H1 (cell line): ENCODE results near the gene ADAMTSL2. TPM values are rescaled to one million over a fixed set of nuclear protein-coding genes. Genes with fewer than 3 reads are reported as not detected.

ENCODE experiments used
- EP300 ChIP-seq, 2 experiments: IDR thresholded peaks; 1 replicate in 1 of 2; 2 replicates in 1 of 2; pipeline ENCODE4 v1.6.1; 2011 to 2012; ENCODE audit warnings: low read depth in 2 of 2, low read length in 2 of 2, mild to moderate bottlenecking in 2 of 2, borderline replicate concordance in 1 of 2, inconsistent platforms in 1 of 2, moderate library complexity in 1 of 2
- SRF ChIP-seq: IDR thresholded peaks from 2 replicates; pipeline ENCODE4 v1.6.1; 2011; ENCODE audit warnings: mild to moderate bottlenecking, low read depth, low read length, moderate library complexity
- polyA plus RNA-seq, 7 experiments: library from polyadenylated mRNA; depleted of rRNA in 3 of 7; stranded (reverse) in 5 of 7; unstranded in 2 of 7; fragments of >200 nt in 5 of 7; fragments of 200-250 nt in 2 of 7; gene quantifications; 1 replicate in 5 of 7; 2 replicates in 1 of 7; 4 replicates in 1 of 7; pipeline versions ENCODE4 v1.2.1 to v1.2.3, GENCODE V29; 2011 to 2013; ENCODE audit warnings: missing spikeins in 2 of 7, mixed read lengths in 2 of 7
- total RNA-seq: library from RNA; stranded (reverse); fragmentation: NEBNext Ultra II Directional; extraction: Animal tissue kit (Norgen Biotek cat#: 25700); gene quantifications from 2 replicates; pipeline ENCODE4 v1.2.1, GENCODE V29; 2021

ADAMTSL2 gene
- total and polyA plus RNA-seq, 2 of the 8 experiments (the other 6 are each of a cell fraction or from before 2014, with no cell fraction given): 0.74 to 0.76 TPM

- TF ChIP-seq SRF (no peak), EP300 (IDR thresholded peaks at IDR 0.05; ENCODE audit: borderline replicate concordance in 1 of 2, low read depth in 2 of 2, low read length in 2 of 2) (no peak)
- TF ChIP-seq, all 59 proteins: peak for 0
These were observed 38.4 kb downstream of the ADAMTSL2 start (continued) for GRCh38 chr9:133572821-133573361.
